ENCODE results near the gene NDUFAF2.

NDUFAF2 gene

DNA sequence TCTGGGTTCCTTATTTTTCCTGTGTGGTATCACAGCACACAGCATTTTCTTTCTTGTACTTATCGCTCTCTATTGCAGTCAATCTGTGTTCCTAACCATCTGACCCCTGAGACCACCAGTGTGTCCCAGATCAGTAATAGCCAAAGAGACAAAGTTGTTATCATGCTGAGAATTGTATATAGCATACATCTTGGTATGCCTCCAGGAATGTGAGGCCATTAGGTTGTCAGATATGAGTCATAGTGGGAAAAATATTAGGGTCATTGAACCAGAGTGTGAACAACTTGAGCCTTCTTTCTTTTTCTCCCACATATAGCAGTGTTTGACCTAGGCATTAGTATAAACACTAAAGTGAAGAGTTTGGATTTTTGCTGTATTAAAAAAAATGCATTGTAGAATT, 106.3 kb downstream of the NDUFAF2 start:
- TF ChIP-seq GATA2 (IDR thresholded peaks at IDR 0.05; ENCODE audit: low read depth, low read length) = no peak
- TF ChIP-seq GATA3 (IDR thresholded peaks at IDR 0.05; ENCODE audit: low read depth, low read length) = no peak

DNA sequence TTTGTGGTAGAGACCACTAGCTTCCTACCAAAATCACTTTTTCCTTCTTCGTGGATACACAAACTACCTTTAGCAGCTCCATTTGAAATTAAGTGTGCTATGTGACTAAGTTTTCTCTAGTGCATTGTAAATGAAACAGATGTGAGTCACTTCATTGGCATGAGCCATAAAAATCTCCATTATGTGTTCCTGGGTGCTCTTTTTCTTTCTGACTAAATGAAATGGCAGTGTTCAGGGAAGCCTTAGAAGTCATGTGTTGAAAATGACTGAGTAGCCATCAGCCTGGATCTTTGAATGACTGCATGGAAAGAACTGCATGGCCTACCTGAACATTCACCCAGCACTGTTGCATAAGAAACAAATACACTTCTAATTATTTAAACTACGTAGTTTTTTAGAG, 107.9 kb downstream of the NDUFAF2 start:
- TF ChIP-seq GATA3 (IDR thresholded peaks at IDR 0.05; ENCODE audit: low read depth, low read length) (no peak), GATA2 (IDR thresholded peaks at IDR 0.05; ENCODE audit: low read depth, low read length) (no peak)

DNA sequence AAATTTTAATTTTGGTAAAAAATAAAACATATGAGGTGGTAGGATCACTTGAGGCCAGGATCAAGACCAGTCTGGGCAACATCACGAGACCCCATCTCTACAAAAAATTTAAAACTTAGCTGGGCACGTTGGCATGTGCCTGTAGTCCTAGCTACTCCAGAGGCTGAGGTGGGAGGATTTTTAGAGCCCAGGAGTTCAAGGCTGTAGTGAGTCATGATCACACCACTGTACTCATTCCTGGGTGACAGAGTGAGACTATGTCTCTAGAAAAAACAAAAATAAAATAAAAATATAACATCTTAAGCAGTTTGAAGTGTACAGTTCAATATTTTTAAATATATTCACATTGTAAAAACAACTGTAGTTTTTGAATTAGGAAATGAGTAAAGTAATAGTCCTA, 108.9 kb downstream of the NDUFAF2 start:
- TF ChIP-seq GATA2 (IDR thresholded peaks at IDR 0.05; ENCODE audit: low read depth, low read length) (no peak), GATA3 (IDR thresholded peaks at IDR 0.05; ENCODE audit: low read depth, low read length) (no peak)

DNA sequence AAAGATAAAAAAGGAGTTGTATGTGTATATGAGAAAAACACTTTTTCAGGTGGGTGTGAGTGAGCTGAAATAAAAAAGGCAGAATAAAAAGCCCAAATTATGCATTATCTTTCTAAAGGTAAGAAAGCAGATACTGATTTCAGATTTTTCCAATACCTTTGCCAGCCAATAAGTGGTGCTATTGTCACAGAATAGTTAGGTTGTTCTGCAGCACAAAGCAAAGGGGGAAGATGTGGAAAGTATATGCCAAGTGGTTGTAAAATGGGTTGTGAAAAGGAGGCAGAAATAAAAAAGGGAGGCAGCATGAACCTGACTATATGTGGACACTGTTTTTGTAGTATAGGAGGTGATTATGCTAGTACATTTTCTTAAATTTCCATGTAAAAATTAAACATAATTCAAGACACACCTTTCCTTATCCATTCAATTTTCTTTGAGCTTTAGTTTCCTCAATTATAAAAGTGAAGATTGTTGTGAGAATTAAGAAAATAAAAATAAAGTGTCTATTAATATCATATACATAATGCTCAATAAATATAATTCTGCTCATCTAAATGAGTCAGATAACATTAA, 110.5 kb downstream of the NDUFAF2 start:
- TF ChIP-seq GATA3 (IDR thresholded peaks at IDR 0.05; ENCODE audit: low read depth, low read length) (no peak), GATA2 (IDR thresholded peaks at IDR 0.05; ENCODE audit: low read depth, low read length) (no peak)

DNA sequence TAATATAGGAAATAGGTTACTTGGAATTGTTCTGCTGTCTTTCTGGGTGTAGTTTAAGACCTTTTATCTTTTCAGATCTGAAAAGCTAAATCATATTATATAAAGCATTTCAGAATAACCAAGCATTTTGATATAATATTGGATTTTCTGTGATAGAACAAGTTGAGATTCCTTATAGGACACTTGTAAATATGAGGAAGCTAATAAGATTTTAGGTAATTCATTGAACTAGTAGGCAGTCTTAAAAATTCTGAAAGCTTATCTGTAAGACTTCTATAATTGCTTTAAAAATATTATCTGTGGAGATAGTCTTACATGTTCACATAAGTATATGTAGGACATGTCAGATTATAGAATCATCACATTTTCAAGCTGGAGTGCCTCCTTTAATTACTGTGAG, 114.5 kb downstream of the NDUFAF2 start:
- TF ChIP-seq GATA2 (IDR thresholded peaks at IDR 0.05; ENCODE audit: low read depth, low read length) (no peak), GATA3 (IDR thresholded peaks at IDR 0.05; ENCODE audit: low read depth, low read length) (no peak)

DNA sequence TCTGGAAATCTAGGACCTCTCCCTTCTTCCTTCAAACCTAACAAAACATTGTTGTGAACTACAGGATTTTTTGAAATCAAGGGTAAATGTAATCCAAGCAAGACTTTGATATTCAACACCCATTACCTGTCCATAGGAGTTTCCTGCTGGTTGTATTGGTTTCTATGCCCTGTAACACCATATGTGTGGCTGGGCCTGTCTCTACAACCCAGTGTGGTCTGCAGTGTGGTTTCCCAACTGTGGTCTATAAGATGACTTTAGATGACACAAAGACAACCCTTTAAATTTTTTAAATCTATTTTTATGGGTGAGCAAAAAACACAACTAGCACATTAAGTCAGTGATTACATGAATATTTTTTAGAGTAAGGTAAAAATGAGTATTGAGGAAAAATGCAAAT, 124.1 kb downstream of the NDUFAF2 start:
- TF ChIP-seq GATA3 (IDR thresholded peaks at IDR 0.05; ENCODE audit: low read depth, low read length) (no peak), GATA2 (IDR thresholded peaks at IDR 0.05; ENCODE audit: low read depth, low read length) (no peak)

DNA sequence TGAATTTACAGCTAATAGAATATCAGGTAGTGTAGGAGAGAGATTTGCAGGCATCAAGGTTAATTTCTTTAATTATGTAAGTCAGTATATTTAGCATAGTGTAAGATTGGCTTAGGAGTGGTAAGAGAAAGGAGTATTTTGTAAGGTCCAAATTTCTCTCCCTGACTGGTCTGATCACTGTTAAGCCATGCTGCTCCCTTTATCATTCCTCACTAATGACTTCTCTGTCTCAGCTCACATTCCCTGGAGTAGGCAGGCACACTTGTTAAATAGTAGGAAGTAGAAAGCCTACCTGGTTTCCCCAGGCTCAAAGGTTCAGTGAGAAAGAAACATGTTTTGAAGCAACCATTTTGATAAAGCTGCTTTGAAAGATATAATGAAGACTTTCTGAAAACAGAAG, 126.5 kb downstream of the NDUFAF2 start:
- no peak for TF ChIP-seq GATA3 (IDR thresholded peaks at IDR 0.05; ENCODE audit: low read depth, low read length)
- TF ChIP-seq GATA2 (IDR thresholded peaks at IDR 0.05; ENCODE audit: low read depth, low read length) = no peak

DNA sequence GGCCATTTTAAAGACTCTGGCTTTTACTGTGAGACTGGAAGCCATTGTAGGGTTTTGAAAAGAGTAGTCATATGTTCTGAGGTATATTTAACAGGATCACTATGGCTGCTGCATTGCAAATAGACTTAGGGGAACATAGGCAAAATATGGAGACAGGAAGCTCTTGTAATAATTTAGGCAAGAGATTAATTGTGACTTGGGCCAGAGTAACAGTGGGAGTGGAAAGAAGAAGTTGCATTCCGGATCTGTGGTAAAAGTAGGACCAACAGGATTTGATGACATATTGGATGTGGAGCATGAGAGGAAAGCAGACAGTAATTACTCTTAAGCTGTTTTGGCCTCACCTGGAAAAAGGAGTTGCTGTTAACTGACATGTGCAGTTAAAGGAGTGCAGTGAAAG, 131.6 kb downstream of the NDUFAF2 start:
- no peak for TF ChIP-seq GATA2 (IDR thresholded peaks at IDR 0.05; ENCODE audit: low read depth, low read length)
- TF ChIP-seq GATA3 (IDR thresholded peaks at IDR 0.05; ENCODE audit: low read depth, low read length) = no peak

DNA sequence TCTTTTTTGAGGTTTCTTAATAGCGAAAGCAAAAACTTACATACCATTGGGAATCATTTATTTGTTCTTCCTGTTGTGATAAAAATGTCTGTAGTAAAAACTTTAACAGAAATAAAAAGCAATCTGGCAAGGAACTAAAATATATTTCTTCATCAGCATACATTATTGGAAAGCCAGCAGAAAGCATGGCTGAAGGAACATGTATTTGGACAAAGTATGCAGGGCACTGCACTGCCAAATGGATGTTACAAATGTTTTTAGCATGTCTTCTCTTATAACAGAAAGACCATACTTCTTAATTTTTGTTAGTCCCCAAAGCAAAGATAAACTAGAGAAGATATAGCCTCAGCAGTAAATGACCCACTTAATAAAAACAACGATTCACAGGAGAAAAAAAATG, 136.7 kb downstream of the NDUFAF2 start:
- TF ChIP-seq GATA3 (IDR thresholded peaks at IDR 0.05; ENCODE audit: low read depth, low read length) (no peak), GATA2 (IDR thresholded peaks at IDR 0.05; ENCODE audit: low read depth, low read length) (no peak)

DNA sequence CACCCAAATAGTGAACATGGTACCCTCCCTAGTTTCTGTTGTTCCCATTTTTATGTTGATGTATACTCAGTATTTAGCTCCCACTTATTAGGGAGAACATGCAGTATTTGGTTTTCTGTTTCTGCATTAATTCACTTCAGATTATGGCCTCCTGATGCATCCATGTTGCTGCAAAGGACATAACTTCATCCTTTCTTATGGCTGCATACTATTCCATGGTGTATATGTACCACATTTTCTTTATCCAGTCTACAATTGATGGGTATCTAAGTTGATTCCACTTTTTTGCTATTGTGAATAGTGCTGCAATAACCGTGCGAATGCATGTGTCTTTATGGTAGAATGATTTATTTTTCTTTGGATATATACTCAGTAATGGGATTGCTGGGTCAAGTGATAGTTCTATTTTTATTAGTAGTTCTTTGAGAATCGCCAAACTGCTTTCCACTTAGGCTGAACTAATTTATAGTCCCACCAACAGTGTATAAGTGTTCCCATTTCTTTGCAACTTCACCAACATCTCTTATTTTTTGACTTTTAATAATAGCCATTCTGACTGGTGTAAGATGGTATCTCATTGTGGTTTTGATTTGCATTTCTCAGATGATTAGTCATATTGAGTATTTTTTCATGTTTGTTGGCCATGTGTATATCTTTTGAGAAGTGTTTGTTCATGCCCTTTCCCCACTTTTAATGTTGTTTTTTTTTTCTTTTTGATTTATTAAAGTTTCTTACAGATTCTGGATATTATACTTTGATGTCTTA, 137.7 kb downstream of the NDUFAF2 start:
- TF ChIP-seq GATA2 (IDR thresholded peaks at IDR 0.05; ENCODE audit: low read depth, low read length) = no peak

DNA sequence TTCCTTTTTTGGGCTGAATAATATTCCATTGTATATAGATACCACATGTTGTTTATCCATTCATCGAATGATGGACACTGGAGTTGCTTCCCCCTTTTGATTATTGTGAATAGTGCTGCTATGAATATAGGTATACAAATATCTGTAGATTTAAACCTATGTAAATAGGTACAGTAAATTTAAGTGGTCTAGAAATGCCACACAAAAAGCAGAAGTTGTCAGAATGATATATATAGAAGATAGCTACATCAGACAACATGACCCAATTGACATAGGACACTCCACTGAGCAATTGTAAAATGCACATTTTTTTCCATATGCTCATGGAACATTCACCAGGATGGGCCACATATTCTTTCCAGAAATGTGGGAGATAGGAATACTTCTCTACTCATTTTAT, 139.7 kb downstream of the NDUFAF2 start:
- TF ChIP-seq GATA3 (IDR thresholded peaks at IDR 0.05; ENCODE audit: low read depth, low read length) (no peak), GATA2 (IDR thresholded peaks at IDR 0.05; ENCODE audit: low read depth, low read length) (no peak)

DNA sequence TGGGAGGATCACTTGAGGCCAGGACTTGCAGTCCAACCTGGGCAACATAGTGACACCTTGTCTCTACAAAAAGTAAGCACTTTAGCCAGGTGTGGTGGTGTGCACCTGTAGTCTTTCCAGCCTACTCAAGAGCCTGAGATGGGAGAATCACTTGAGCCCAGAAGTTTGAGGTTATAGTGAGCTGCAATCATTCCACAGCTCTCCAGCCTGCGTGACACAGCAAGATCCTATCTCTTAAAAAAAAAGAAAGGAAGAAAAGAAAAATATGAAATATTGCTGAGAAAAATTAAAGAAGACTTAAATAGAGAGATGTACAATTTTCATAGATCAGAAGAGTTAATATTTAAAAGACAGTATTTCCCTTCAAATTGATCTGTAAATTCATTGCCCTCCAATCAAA, 140.9 kb downstream of the NDUFAF2 start:
- TF ChIP-seq GATA2 (IDR thresholded peaks at IDR 0.05; ENCODE audit: low read depth, low read length) = no peak
- TF ChIP-seq GATA3 (IDR thresholded peaks at IDR 0.05; ENCODE audit: low read depth, low read length) = no peak

DNA sequence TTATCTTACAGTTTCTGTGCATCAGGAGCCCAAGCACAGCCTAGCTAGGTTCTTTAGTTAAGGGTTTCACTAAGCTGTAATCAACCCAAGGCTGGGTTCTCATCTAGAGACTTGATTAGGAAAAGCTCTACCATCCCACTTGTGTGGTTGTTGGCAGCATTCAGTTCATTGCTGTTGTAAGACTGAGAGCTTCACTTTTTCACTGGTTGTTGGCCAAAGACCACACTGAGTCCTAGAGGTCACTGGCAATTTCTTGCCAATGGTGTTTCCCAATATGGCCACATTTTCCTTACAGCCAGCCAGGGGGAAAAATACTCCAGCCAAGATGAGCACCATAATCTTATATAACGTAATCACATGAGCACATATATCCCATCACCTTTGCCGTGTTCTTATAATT, 142.9 kb downstream of the NDUFAF2 start:
- TF ChIP-seq GATA3 (IDR thresholded peaks at IDR 0.05; ENCODE audit: low read depth, low read length) = no peak
- no peak for TF ChIP-seq GATA2 (IDR thresholded peaks at IDR 0.05; ENCODE audit: low read depth, low read length)

DNA sequence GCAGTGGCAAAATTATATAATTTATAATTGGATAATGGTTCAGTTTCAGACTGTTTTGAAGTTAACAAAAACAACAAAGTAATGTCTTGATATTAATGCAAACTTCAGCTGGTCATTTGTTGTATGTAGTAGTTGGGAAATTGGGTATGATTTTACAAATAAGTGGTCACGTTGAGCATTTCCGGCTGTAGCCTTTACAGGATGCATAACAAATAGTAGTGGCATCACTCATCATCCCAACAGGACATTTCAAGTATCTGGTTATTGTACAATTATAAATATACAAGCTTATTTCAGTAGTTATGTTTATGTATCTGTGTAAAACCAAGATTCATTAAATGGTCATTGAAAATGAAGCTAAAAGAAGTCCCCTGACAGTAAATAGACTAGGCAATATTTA, 144.3 kb downstream of the NDUFAF2 start:
- no peak for TF ChIP-seq GATA3 (IDR thresholded peaks at IDR 0.05; ENCODE audit: low read depth, low read length)
- no peak for TF ChIP-seq GATA2 (IDR thresholded peaks at IDR 0.05; ENCODE audit: low read depth, low read length)

DNA sequence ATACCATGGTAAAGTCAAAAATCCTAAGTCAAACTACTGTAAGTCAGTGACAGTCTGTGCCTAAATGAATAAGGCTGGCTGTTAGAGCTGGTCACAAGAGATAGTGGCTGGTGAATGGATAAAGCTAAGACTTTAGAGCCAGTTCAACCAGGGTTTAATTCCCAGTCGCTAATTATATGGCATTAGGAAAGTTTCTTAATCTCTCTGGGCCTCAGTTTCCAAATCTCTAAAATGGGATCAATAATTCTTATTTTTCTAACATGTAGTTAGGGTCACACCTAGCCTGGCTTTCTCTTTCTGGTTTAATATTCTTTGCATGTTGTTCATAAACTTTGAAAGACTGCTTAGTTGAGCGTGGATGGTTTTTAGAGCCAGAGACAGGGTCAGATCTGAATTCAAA, 152.5 kb downstream of the NDUFAF2 start:
- TF ChIP-seq GATA2 (IDR thresholded peaks at IDR 0.05; ENCODE audit: low read depth, low read length) (no peak), GATA3 (IDR thresholded peaks at IDR 0.05; ENCODE audit: low read depth, low read length) (no peak)

All from SH-SY5Y (cell line).